ENCODE data around the gene LAMA3.

DNA sequence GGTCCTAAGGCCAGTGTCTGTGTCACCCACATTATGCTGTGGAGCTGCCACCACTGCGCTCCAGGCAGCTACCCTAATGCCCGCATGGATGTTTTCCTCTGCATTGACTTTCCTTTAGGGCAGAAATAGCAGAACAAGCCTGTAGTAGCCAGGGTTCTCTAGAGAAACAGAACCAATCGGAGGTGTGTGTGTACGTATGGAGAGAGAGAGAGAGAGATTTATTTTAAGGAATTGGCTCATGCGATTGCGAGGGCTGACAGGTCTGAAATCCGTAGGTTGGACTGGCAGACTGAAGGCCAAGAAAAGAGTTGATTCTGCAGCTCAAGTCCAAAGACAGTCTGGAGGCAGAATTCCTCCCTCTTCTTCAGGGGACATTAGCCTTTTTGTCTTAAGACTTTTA lies 110.3 kb downstream of the LAMA3 start:
- no peak for TF ChIP-seq JUND (CRISPR knock-in tag; IDR thresholded peaks at IDR 0.05)
- no peak for TF ChIP-seq CTCF (CRISPR knock-in tag; IDR thresholded peaks at IDR 0.05)
- TF ChIP-seq ZNF737 (CRISPR knock-in tag; IDR thresholded peaks at IDR 0.05; ENCODE audit: borderline replicate concordance), result no peak
- no peak for TF ChIP-seq POLR2A (IDR thresholded peaks at IDR 0.05; ENCODE audit: insufficient read depth in 1 of 2, low read depth in 2 of 2, low read length in 2 of 2)
- no peak for TF ChIP-seq CENPT (CRISPR knock-in tag; IDR thresholded peaks at IDR 0.05; ENCODE audit: low read depth)
- TF ChIP-seq NR2F6 (IDR thresholded peaks at IDR 0.05), result no peak
- no peak for TF ChIP-seq NR2F6 (CRISPR knock-in tag; IDR thresholded peaks at IDR 0.05)
- TF ChIP-seq, protein P1, sequence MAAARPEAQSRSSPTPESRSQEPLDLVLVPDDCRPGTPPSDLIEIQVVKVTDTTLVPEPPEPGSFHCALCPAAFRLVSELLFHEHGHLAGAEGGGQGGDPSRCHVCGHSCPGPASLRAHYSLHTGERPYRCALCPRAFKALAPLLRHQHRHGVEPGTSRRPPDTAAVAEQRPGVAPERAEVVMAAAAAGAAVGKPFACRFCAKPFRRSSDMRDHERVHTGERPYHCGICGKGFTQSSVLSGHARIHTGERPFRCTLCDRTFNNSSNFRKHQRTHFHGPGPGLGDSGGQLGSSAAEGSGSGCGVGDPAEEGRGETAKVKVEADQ (CRISPR knock-in tag; IDR thresholded peaks at IDR 0.05; ENCODE audit: borderline replicate concordance), result no peak
- no peak for TF ChIP-seq SOX13 (IDR thresholded peaks at IDR 0.05)
- no peak for TF ChIP-seq SOX13 (CRISPR knock-in tag; conservative IDR thresholded peaks at IDR 0.05 in 1 of 2, IDR thresholded peaks at IDR 0.05 in 1 of 2)
- no peak for TF ChIP-seq ZSCAN5A (CRISPR knock-in tag; IDR thresholded peaks at IDR 0.05; ENCODE audit: borderline replicate concordance)
